Forelimb muscle (tissue), 1 donor: ENCODE results near the gene IGIP. TPM values are rescaled to one million over a fixed set of nuclear protein-coding genes. Genes with fewer than 3 reads are reported as not detected.

Experiments
- DNase-seq: peaks from one replicate; pipeline ENCODE4 v3.0.0-alpha.2; 2013; ENCODE audit warnings: low read depth
- polyA plus RNA-seq: library from polyadenylated mRNA; unstranded; fragments of 120-200 nt; gene quantifications from one replicate; pipeline ENCODE4 v1.2.1, GENCODE V29; 2013; ENCODE audit not compliant: insufficient read length

Gene IGIP
- polyA plus RNA-seq, 1 donor = 5.3 TPM

GRCh38 chr5:140111011-140111858, 14.5 kb upstream of the IGIP start:
- no peak for DNase-seq

- DNase-seq = no peak
Measured at GRCh38 chr5:140111859-140112551, 13.7 kb upstream of the IGIP start.

DNA sequence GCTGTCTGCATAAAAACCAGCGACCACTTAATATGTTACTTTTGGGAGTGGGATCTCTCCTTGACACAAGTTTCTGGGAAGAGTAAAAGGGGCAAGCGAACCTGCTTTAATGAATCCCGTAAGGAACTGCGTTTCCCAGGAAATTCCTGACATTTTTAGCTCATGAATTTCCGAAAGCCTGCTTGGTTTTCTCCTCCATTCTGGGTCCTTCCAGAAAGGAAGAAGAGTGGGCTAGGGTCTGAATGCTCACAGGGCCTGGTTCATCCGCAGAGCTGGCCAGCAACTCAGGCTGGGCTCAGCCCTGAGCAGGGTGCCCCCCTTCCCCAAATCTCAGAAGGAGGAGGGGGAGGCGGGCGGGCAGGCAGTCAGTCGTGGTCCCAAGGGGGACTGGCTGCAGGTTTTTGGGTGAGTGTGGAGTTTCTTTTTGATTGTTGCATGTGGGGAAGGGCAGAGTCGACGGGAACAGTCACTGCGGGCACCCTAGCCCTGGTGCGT, 13.0 kb upstream of the IGIP start:
- no peak for DNase-seq

GRCh38 chr5:140113180-140113698, 12.5 kb upstream of the IGIP start:
- no peak for DNase-seq

DNA sequence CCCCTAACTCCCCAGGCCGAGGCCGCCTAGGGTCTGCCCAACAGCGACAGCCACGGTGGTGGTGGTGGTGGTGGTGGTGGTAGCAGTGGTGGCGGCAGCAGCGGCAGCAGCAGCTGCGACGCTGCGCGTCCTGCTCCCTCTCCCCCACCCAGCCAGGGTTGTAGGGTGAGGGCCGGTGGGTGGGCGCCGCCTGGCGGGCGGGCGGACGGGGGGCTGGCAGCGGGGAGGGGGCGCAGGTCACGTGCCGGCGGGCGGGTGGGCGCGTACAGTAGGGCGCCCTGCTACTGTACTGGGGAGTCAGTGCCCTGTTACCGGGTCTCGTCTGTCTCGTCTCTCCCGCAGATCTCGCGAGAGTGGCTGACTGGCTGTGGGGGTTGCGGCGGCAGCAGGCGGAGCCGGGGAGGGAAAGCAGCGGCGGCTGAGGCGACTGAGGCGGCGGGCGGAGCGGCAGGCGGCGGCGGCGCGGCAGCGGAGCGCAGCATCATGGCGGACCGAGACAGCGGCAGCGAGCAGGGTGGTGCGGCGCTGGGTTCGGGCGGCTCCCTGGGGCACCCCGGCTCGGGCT, 12.0 kb upstream of the IGIP start, which contains the start of gene PURA:
Gene PURA (plus strand): TSS at position 411 of the 565 bp plus-strand sequence. CDS start 73 bp downstream, at position 484.
- peak; percentile 75 for DNase-seq

DNA sequence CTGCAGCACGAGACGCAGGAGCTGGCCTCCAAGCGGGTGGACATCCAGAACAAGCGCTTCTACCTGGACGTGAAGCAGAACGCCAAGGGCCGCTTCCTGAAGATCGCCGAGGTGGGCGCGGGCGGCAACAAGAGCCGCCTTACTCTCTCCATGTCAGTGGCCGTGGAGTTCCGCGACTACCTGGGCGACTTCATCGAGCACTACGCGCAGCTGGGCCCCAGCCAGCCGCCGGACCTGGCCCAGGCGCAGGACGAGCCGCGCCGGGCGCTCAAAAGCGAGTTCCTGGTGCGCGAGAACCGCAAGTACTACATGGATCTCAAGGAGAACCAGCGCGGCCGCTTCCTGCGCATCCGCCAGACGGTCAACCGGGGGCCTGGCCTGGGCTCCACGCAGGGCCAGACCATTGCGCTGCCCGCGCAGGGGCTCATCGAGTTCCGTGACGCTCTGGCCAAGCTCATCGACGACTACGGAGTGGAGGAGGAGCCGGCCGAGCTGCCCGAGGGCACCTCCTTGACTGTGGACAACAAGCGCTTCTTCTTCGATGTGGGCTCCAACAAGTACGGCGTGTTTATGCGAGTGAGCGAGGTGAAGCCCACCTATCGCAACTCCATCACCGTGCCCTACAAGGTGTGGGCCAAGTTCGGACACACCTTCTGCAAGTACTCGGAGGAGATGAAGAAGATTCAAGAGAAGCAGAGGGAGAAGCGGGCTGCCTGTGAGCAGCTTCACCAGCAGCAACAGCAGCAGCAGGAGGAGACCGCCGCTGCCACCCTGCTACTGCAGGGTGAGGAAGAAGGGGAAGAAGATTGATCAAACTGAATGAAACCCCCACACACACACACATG, 11.2 kb upstream of the IGIP start:
- no peak for DNase-seq

- no peak for DNase-seq
Measured at GRCh38 chr5:140115186-140115500, 10.6 kb upstream of the IGIP start.

GRCh38 chr5:140116716-140117115, 9.0 kb upstream of the IGIP start:
- DNase-seq = no peak

DNA sequence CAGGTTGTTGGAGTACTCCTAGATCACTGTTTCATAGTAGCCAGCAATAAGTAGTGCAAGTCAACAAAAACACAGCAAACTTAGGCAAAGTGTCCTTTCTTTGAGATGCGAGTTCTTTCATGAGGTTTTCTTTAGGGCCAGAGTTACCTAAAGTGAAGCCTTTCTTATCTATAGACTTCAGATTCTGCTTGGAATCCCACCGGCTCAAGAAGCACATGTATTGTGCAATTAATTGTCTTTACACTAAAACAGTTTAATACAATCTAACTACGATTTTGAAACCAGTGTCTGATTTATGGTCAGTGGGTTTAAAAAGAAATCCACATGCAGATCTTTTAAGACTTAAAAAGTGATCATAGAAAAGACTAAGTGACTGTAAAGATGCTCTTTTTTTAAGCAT, 8.2 kb upstream of the IGIP start:
- DNase-seq = no peak

DNA sequence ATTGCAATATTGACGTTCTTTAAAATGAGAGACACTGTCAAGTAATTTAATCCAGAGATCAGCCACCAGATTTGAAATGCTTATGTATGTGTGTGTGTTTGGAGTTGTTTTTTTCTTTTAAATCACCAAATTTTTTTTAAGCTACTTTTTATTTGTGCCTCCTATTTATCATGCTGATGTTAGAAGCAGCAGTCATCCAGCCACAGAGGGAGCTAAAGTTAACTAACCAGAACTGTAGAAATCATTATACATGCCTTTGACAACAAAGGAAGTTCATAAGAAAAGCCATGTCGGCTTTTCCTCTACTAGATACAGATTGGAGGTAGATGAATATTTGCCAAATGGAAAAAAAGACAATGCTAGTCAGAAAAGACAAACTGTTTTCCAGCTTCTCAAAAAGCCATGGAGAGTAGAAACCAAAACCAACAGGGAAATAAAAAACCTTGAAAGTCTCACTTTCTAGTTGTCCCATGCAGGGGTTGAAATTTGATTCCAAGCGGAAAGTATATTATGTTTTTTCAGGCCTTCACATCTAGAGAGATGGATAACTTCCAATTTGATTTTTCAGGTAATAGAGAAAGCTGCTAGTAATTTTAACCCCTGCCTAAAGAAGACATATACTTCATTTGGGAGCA, 7.3 kb upstream of the IGIP start:
- DNase-seq = no peak

GRCh38 chr5:140126315-140127012, 727 bp downstream of the IGIP start:
- no peak for DNase-seq

GRCh38 chr5:140128376-140128775, 2.6 kb downstream of the IGIP start:
- DNase-seq = no peak

- DNase-seq = no peak
Measured at GRCh38 chr5:140130949-140131733, 5.4 kb downstream of the IGIP start.

GRCh38 chr5:140131967-140132409, 6.3 kb downstream of the IGIP start:
- DNase-seq = no peak

DNA sequence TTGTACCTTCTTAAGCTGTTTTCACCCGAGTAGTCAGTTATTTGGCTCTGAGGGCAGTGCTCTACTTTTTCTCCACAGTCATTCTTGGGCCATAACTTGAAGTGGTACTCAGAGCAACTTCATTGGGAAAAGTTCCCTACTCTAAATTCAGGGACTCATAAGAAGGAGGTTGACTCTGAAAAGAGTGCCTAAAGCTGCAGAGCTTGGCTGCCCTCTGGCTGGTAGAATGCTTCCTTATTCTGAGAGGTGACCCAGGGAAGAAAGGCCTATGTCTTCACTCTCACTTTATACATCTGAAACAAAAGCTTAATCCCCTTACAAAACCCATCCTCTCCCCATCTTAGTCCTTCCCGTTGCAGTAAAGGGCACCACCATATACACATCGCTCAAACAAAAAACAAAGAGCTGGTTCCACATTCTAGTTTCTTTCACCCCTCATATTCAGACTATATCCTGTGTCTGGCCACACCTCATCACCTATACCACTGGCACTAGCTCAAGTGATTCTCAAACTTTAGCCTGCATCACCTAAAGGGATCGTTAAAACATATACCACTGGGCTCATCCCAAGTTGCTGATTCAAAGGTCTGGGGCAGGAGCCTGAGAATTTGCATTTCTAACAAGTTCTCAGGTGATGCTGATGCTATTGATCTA, 7.9 kb downstream of the IGIP start:
- no peak for DNase-seq

DNA sequence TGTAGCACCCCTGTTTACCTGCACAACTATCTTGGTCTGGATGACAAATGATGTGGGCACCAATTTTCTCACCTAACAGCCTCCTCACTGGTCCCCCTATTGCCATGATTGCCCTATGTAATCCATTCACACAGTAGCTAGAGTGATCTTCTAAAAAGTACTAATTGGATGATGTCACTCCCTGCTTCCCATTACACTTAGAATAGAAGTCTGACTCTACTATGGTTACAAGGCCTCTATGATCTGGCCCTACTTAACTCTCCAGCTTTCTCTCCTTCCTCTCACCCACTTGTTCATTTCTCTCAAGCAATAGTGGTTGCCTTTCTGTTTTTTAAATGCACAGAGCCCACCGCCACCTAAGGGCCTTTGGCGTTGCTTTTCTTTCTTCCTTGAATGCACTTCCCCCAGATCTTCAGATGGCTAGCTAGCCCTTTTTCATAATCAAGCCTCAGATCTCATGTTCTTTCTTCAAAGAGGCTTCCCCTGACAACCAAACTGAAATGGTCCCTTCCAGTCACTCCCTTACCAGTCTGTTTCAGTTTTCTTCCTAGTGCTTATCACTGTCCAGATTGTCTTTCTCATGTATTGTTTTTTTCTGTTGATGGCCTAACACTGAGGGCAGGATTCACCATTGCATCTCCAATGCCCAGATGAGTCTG, 8.7 kb downstream of the IGIP start:
- DNase-seq = no peak

DNA sequence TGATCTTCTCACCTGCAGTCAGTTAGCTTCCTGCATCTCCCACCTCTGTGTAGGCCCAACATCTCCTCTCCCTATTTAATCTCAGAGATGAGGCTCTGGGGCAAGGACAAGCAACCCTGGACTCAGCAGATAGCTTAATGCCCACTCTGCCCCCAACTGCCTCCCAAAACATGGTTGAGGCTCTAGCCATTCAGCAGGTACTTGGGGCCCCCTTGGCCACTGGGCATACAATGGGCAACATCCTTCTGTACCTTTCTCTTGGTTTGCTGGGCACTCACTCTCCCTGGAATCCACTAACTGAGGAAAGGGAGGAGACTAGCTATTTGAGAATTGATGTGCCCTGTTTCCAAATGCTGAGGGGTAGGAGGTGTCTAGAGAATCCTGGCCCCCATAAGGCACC, 9.4 kb downstream of the IGIP start:
- no peak for DNase-seq

GRCh38 chr5:140136624-140137023, 10.9 kb downstream of the IGIP start:
- no peak for DNase-seq
